COR-L47 (cell line): Measurements from ENCODE around the gene RGMA.
"Not testable (repeated sequence)": the region's sequence is repeated elsewhere in the genome, so short reads cannot be mapped to it uniquely, and the experiment has no call there.

Experiments used
- DNase-seq: peaks from one replicate; lab custom pipeline; 2025; lab: John Stamatoyannopoulos, UW

The RGMA gene

DNA sequence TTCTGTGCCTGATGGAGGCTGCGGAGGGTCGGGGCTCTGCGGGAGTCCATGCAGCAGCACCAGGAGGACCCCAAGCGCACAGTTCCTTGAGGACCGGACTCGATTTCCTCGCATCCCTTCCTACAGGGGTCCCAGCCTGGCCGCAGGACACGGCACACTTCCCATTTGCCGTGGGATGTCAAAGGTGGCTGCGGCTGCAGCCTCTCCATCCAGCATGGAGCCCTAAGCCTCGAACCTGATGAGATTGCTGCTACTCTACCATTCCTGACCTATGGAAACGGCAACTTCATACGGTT lies 40.6 kb downstream of the RGMA start:
- DNase-seq: no peak

DNA sequence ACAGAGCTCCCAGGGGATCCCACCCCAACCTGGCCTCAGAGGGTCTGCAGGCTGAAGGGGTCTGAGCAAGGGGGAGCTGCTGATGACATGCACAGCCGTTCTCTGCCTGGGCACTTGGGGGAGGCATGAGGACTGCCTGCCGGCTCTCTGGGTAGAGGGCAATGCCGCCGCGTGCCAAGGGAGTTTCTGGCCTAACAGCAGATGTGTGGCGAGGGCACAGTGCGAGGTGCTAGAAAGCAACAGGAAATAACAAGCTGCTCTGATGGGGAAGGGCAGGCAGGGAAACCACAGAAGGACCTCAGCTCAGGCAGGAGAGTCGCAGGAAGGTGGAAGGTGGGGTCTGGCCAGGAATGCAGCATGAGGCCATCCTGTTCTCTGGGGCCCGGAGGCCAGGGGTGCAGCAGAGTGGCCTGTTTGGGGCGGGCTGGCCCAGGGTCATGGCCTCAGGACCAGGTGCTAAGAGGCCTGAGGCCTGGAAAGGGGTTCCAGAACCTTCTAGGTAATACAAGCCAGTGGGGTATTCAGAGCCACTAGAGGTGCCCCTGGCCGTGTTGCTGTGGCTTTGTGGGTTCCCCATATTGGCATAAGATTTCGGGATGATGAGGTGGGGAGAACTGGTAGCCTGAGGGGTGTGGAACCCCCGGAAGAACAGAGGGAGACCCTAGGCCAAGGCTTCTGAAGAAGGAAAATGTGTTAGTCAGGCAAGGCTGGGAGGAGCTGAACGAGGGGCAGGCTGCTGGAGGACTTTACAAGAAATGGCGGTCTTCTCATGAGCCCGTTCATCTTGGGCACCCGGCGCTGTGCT lies 41.2 kb downstream of the RGMA start:
- no peak for DNase-seq

DNA sequence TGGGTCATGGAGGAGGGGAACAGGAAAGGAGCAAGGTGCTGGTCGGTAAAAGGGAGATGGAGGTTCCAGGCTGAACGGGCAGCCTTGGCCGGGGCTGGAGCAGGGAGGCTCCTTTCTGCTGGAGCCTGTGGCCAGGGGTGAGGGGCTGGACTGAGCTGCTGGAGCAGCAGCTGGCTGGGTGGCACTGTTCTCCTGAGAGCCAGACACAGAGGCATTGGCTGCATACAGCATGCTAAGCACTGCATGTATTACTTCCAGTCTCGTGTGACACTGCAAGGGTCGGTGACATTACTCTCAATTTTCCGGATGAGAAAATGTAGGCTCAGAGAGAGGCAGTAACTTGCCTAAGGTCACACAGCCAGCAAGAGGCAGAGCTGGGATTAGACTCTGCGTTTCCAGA lies 42.3 kb downstream of the RGMA start:
- DNase-seq: no peak

DNA sequence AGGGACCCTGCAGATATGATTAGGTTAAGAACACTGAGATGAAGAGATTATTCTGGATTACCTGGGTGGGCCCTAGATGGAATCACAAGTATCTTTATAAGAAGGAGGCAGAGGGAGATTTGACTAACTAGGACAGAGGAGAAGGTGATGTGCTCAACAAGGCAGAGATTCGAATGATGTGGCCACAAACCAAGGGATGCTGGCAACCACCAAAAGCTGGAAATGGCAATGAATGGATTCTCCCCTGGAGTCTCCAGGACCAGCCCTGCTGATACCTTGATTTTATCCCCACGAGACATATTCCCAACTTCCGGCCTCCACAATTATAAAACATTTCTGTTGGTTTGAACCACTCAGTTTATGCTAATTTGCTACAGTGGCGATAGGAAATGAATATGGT lies 42.9 kb downstream of the RGMA start:
- DNase-seq: no peak

DNA sequence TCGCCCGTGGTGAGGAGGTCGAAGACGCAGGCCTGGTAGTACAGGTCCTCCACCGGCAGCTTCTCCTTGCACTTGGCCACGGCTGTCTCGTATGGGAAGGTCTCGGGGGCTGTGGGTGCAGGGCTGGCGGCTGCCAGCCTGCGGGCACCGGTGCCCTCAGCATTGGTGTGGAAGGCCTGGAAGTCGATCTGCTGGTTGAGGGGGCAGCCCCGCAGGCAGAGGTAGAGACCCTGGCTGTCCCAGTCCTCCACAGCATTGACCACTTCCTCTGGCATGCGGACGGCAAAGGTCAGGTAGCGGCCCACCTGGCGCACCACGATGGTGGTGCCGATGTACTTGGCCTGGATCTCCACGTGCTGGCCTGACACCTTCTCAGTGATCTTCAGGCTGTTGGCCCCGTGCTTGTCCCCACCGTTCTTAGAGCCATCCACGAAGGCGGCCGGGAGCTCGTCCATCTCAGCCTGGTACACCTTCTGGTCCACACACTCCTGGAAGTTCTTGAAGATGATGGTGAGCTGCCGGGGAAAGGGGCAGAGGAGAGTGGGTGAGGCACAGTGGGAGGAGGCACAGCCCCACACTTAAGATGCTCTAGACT lies 43.7 kb downstream of the RGMA start:
- DNase-seq: no peak

DNA sequence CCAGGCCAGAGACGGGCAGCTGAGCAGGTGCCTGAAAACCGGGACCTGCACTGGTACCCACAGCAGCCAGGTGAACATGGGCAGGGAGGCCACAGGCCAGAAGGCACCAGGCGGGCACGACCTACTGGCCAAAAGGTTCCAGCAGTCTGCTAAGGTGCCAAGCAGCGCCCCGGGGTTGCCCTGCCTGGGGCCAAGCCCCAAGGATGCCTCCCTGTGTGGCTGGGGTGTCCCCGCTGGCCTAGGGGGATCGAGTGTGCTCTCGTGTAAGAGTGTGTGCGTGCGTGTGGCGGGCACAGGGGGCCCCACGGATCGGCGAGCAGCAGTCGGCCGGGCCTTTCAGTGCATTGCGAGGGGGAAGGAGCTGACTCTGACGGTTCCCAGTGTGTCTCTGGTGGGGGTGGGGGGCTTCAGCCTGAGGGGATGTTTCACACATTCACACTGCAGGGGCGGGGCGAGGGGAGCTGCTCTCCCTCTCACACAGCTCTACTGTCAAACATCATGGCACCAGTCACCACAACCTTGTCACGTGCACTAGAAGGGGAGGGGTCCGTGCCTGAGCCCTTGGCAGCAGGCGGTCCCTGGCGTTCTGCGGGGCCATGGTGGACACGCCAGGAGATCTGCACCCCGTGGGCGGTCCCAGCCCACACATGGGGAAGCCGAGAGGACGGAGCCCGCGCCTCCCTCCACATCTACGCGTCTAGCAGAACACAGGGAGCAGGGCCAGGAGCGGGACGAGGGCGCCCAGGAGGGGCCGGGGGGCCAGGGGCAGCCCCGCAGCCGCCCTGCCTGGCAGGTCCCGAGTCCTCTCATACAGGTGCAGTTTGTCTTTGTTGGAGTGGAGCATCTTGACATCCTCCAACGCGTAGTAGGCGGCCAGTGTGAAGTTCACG lies 44.5 kb downstream of the RGMA start:
- no peak for DNase-seq

DNA sequence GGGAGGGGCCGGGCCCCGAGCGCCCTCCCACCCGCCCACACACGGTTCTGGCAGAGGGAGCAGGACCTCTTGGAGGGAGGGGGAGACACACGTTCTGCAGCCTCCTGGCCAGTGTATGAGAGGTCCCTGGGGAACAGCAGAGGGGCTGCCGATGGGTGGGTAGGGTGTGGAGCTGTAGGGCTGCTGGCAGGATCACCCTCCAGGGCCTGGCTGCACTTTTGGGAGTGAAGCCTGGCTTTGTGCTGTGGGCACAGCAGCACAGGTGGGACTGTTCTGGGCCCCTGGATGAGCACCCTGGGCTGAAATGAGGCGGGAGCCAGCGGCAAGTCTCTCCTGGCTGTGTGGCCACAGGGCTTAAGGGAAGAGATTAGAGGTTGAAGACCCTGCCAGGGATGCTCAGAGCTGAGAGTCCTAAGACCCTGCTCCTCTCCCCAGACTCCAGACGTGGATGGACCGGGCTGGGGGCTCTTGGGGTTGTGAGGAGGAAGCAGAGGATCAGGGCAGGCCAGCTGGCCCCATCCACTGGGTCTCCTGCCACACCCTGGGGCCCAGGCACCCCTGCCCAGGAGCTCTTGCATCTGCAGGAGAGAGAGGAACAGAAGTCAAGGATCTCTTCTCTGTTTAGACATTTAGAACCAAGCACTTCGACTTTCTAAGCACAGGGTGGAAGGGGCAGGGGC lies 45.2 kb downstream of the RGMA start:
- DNase-seq: no peak

DNA sequence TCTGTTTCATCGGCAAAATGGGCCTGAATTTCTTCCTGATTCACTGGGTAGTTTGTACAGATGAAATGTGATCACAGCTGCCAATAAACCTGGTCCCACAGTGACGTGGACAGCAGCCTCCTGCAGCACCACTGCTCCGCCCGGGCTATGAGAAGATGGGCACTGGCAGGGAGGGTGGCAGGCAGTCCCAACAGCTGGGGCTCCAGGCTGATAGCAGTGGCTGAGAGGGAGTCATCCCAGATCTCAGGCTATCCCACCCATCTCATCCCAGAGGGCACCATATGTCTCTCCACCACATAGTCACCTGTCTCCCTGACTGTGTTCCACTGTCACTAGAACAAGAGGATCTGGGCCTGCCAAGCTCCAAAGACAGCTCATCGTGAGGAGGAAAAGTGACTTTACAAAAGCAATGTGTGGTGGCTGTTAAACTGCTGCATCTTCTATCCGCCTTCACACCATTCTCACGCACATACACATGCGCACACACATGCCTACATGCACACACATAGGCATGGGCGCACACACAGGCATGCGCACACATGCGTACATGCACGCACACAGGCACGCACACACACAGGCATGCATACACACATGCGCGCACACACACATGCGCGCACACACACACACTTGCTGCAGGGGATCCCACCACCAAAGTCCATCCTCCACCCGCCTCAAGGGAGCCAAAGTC lies 46.2 kb downstream of the RGMA start:
- no peak for DNase-seq

DNA sequence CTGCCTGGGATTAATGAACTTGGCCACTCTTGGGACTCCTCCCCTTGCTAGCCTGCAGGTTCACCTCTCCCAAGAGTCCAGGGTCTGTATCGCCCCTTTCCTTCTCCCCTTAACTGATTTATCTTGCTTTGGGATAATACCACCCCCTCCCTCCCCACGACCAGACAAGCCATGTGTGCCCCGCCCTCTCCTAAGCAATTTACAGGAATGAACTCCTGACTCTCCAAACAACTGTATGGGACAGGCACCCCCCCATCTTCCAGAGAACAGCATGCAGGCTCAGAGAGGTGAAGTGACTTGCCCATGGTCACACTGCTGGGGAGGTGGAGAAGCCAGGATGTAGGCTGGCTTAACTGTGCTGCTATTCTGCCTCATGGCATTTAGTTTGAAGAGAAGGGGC lies 46.8 kb downstream of the RGMA start:
- DNase-seq: no peak

DNA sequence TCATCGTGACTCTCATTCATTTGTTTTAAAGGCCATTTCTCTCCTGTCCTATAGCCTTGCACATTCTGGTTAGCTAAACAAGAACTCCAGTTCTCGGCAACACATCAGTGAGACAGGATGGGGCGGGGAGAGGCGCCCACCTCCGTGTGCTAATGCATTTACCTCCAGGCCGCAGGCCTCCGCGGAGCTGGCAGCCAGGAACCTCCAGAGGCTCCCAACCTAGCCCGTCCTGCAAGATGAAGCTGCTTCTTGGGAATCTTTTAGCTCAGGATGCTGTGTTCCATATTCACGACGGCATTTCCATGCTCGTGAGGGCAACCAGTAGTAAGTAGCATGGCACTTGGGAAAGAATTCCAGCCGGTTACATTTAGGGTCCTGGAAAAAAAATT lies 47.9 kb downstream of the RGMA start:
- DNase-seq: no peak

DNA sequence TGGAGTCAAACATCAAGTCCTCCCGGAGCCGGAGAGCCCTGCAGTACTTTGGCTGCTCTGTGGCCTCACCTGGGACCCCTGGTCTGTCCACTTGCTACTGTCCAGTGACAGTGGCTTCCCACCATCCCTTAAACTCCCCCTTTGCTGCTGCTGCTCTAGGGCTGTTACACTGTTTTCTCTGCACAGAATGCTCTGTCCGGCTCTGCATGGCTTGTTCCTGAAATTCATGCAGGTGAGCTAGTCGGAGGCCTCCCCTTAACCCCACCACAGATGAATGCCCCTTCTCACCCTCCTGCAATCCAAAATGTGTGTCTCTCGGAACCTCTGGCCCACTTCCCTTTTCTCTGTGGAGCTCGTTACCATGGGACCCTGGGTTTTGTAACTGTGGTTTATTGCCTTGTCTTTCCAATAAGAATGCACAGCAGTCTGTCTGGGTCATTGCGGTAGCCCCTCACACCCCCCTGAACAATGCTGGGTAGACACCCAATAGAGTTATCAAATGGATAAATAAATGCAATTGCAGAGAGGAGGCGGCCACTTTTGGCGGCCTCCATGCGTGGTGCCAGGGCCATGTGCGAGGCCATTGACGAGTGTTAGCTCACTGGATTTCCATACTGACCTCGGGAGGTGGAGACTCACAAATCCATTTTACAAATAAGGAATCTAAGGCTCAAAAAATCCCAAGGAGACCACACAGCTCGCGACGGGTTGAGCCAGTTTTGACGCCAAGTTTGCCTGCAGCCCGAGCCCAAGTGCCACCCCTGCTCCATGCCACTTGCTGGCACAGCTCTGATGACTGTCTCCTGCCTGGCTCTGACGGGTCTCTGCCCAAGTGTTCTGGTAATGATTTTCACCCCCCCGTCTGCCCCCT lies 48.5 kb downstream of the RGMA start:
- DNase-seq: no peak

DNA sequence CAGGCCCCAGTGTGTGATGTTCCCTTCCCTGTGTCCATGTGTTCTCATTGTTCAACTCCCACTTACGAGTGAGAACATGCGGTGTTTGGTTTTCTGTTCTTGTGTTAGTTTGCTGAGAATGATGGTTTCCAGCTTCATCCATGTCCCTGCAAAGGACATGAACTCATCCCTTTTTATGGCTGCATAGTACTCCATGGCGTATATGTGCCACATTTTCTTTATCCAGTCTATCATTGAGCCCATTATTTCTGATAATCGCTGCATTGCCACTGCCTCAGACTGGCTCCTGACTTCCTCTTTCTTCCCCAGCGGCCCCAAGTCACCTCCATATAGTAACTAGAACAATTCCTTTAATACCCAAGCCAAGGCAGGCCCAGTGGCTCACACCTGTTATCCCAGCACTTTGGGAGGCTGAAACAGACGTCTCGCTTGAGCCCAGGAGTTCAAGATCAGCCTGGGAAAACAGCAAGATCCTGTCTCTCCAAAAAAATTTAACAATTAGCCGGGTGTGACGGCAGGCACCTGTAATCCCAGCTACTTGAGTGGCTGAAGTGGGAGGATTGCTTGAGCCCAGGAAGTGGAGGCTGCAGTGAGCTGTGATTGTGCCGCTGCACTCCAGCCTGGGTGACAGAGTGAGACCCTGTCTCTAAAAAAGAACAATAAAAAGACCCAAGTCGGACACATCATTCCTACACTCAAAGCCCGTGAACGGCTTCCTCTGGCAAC lies 49.3 kb downstream of the RGMA start:
- not testable (repeated sequence) for DNase-seq

DNA sequence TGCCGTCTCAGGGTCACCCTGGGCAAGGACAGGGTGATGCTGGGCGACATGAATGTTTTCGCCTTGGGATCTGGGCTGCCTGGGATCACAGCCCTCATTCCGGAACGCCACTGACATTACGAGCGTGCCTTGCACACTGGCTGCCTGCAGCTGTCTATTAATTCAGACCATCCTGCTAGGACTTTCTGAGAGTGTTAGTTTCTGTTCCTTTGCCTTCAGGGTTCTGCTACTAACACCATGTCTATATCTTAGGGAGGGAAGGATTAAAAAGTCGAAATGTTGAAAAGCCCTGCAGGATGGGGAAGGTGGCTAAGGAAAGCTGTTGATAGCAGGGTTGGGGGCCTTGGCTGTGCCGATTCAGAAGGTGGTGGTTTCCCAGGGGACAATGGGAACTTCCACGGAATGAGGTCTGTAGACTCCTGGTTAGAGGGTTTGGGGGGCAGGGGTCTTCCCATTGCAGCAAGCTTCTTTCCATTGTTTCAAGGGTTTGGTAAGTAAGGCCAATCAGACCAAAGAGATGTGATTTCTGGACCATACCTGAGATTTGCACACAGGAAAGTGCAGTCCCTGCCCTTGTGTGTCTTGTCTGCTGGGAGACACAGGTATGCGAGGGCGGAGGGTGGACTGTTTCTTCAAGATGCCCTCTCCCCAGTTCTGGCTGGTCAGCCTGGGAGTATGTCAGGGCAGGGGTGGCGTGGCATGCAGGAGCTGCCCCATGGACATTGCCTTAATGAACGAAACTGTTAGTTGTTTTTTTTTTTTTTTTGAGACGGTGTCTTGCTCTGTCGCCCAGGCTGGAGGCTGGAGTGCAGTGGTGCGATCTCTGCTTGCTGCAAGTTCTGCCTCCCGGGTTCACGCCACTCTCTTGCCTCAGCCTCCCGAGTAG lies 50.9 kb downstream of the RGMA start:
- DNase-seq: no peak

DNA sequence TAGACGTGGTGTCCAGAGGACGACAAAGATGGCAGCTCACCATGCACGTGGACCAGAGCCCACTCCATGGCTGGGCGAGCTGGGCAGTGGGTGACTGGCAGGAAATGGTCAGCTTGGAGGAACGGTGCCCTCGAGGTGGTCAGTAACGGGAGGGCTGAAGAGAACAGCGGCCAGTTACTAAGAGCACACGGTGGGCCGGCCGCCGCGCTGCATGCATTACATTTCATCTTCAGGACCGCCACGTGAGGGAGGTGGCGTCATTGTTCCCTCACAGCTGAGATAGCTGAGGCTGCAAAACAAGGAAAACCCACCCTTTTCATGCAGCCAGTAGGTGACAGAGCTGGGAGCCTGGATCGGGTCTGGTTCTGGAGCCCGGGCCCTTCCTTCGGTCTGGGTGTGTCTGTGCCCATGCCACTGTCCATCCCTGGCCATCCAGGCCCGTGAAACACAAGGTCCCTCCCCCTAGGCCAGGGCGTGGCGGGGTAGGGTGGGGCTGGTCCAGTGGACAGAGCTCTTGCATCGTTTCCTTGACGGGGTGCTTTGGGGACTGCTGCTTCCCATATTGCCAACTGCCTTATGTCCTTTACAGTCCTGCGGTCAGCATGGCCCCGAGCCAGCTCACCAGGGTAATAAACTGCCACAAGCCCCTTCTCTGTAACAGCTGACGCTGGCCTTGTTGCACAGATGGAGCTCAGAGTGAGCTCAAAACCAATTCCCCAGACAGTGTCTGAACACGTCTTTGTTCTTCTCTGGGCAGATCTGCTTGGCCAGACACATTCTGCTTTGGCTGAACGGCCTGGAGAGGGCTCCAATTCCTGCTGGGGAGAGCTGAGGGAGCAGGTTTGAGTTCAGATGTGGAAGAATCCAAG lies 51.8 kb downstream of the RGMA start:
- DNase-seq: no peak

DNA sequence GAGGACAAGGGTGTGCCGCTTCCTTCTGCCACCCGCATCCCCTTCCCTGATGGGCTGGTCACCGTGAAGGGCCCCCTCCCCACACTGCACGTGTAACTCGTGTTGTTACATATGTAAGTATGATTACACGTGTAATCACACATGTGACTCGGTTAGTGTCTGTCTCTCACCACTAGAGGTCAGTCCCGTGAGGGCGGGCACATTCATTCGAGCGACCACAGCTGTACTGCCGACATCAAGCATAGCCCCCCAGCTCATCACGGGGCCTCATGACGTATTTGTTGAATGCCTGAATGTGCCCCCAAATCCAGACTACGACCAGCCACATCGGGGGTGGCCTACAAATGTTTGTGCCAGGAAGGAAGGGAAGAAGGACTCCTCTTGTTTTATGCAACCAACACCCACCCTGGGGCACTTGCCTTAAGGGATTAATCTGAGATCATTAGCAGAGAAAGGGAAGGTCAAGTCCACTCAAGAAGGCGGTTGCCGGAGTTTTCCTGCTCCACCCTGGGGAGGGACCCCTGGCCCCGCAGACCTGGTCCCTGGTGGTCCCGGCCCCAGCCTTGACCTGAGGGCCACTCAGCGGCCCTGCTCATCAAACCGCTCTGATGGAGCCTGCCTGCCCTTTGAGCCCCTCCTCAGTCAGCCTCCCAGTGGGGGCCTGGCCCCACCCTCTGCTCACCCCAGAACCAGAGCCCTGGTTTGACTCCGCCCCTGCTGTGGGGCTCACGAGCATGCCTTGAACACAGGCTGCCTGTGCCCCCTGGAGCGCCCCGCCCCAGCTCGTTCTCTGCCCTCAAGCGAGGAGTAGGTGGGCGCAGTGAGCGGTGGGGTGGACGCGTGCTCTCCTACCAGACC lies 52.8 kb downstream of the RGMA start:
- peak; percentile 33 for DNase-seq

DNA sequence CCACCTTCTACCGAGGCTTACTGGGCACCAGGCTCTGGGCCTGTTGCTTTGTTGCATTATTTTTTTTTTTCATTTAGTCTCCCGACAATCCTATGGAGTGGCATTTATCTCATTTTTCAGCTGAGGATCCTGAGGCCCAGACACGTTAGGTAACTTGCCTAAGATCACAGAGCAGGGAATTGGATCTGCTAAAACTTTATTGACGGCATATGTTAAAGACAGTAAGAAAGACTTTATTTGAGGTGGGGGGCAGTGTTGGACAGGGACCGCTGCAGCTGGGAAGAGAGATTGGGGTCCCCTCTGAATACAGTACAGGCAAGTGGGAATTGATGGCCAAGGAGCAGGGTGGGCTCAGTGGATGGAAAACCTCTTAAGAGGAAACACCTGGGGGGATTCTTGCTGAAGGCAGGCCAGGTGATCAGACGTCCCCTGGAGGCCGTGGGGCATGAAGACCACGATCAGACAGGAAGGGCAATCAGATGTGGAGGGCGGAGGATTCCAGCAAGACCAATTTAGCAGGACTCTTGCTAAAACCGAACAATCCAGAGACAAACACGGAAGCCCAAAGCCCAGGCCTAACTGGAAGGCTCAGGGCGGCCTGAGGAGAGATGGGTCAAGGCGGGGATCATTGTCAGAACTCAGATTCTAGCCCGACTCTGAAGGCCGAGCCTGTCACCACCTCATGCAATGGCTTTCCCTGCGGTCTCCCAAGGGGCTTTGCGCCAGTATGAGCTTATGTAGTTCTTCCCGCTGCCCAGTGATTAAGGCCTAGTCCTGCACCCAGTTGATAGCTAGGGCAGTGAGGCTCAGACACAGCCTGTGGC lies 53.7 kb downstream of the RGMA start:
- DNase-seq: no peak
